Activated naive CD8-positive, alpha-beta T cell treated with anti-CD3 and anti-CD28 coated beads, Interleukin-2, amount 10 ng/mL, durations not matched to agents 7 days and 5 days (primary cell): ENCODE measurements around the gene HK2. TPM values are rescaled to one million over a fixed set of nuclear protein-coding genes. Genes with fewer than 3 reads are reported as not detected.
"Not testable (repeated sequence)": the region's sequence is repeated elsewhere in the genome, so short reads cannot be mapped to it uniquely, and the experiment has no call there.

ENCODE experiments used
- ATAC-seq: fragments of 150-1000 bp; cut with Tn5 transposase; one replicate; pipeline ENCODE4 v1.10.0; 2021; ENCODE audit warnings: low read depth, moderate library complexity
- POLR2A ChIA-PET: fragments of 350-600 bp; sonication (Branson Sonifier 250); formaldehyde crosslinking; loops from one replicate; lab custom pipeline; 2021; ENCODE audit warnings: antibody characterized with exemption; lab: Charles Lee
- DNase-seq: peaks from one replicate; pipeline ENCODE4 v3.0.0; 2021
- H3K27ac Mint-ChIP-seq: one replicate; pipeline ENCODE4 v1.8.0; 2022; ENCODE audit warnings: mild to moderate bottlenecking, mixed read lengths
- H3K27me3 Mint-ChIP-seq: one replicate; pipeline ENCODE4 v1.8.0; 2022; ENCODE audit warnings: mild to moderate bottlenecking, moderate library complexity, mixed read lengths
- H3K36me3 Mint-ChIP-seq: one replicate; pipeline ENCODE4 v1.8.0; 2021; ENCODE audit warnings: mild to moderate bottlenecking, mixed read lengths
- H3K4me1 Mint-ChIP-seq: one replicate; pipeline ENCODE4 v1.8.0; 2021; ENCODE audit warnings: mixed read lengths
- H3K4me3 Mint-ChIP-seq: one replicate; pipeline ENCODE4 v1.8.0; 2022; ENCODE audit warnings: mild to moderate bottlenecking, moderate library complexity, mixed read lengths
- H3K9me3 Mint-ChIP-seq: one replicate; pipeline ENCODE4 v1.8.0; 2021; ENCODE audit warnings: mixed read lengths
- total RNA-seq, 2 experiments: library from RNA; stranded (reverse); gene quantifications; one replicate each; pipeline ENCODE4 v1.2.3, GENCODE V29; 2021

HK2 gene
- total RNA-seq, 2 experiments from 2014 or later = 39.8 to 40.9 TPM

- H3K36me3 Mint-ChIP-seq = peaks cover 21% of the 10 kb centered on the region
- not testable (repeated sequence) for H3K27me3 Mint-ChIP-seq, H3K27ac Mint-ChIP-seq, H3K9me3 Mint-ChIP-seq, ATAC-seq, H3K4me3 Mint-ChIP-seq, DNase-seq
- POLR2A ChIA-PET = interaction anchor here (1.4 kb wide), 1 partner anchor 13 kb away, joined by 3 read pairs; no protein-coding TSS in a partner anchor
- peaks cover 21% of the 10 kb centered on the region for H3K4me1 Mint-ChIP-seq
These were observed 21.3 kb downstream of the HK2 start for GRCh38 chr2:74855114-74855707.

- Mint-ChIP-seq H3K4me1 (peaks cover 16% of the 10 kb centered on the region), H3K36me3 (peaks cover 19% of the 10 kb centered on the region), H3K27ac (no peak overlapping the region), H3K9me3 (no peaks in the 10 kb centered on the region), H3K4me3 (no peak overlapping the region), H3K27me3 (no peaks in the 10 kb centered on the region)
- POLR2A ChIA-PET = interaction anchor here (1.4 kb wide), 1 partner anchor 14 kb away, joined by 3 read pairs; no protein-coding TSS in a partner anchor
- ATAC-seq = no peak
- no peak for DNase-seq
These were observed 22.2 kb downstream of the HK2 start for GRCh38 chr2:74856004-74856578.

GRCh38 chr2:74856599-74856998 is 22.7 kb downstream of the HK2 start:
- Mint-ChIP-seq H3K4me3 (no peak overlapping the region), H3K27me3 (no peaks in the 10 kb centered on the region), H3K27ac (no peak overlapping the region), H3K36me3 (peaks cover 21% of the 10 kb centered on the region), H3K9me3 (no peaks in the 10 kb centered on the region), H3K4me1 (peaks cover 15% of the 10 kb centered on the region)
- no peak for DNase-seq
- ATAC-seq = no peak
- POLR2A ChIA-PET = no interaction called here

- no peak overlapping the region for H3K4me3 Mint-ChIP-seq
- H3K27me3 Mint-ChIP-seq = no peaks in the 10 kb centered on the region
- H3K4me1 Mint-ChIP-seq = peaks cover 15% of the 10 kb centered on the region
- H3K27ac Mint-ChIP-seq = no peak overlapping the region
- POLR2A ChIA-PET = no interaction called here
- DNase-seq (no peak), ATAC-seq (no peak)
- no peaks in the 10 kb centered on the region for H3K9me3 Mint-ChIP-seq
- peaks cover 26% of the 10 kb centered on the region for H3K36me3 Mint-ChIP-seq
These were observed 23.3 kb downstream of the HK2 start for GRCh38 chr2:74857215-74857614.

GRCh38 chr2:74857725-74858124 is 23.8 kb downstream of the HK2 start:
- no peaks in the 10 kb centered on the region for H3K9me3 Mint-ChIP-seq
- H3K27me3 Mint-ChIP-seq = no peaks in the 10 kb centered on the region
- no peak overlapping the region for H3K27ac Mint-ChIP-seq
- peaks cover 18% of the 10 kb centered on the region for H3K4me1 Mint-ChIP-seq
- no peak overlapping the region for H3K4me3 Mint-ChIP-seq
- DNase-seq (no peak), ATAC-seq (no peak)
- peaks cover 26% of the 10 kb centered on the region for H3K36me3 Mint-ChIP-seq
- POLR2A ChIA-PET = no interaction called here

GRCh38 chr2:74858281-74858680 is 24.4 kb downstream of the HK2 start:
- Mint-ChIP-seq H3K4me1 (peaks cover 16% of the 10 kb centered on the region), H3K4me3 (no peak overlapping the region), H3K27me3 (no peaks in the 10 kb centered on the region), H3K9me3 (no peaks in the 10 kb centered on the region), H3K27ac (peak overlapping the region; percentile 18), H3K36me3 (peaks cover 23% of the 10 kb centered on the region)
- no peak for ATAC-seq
- no peak for DNase-seq
- POLR2A ChIA-PET = no interaction called here

GRCh38 chr2:74860079-74860478 is 26.2 kb downstream of the HK2 start:
- peaks cover 18% of the 10 kb centered on the region for H3K4me1 Mint-ChIP-seq
- H3K36me3 Mint-ChIP-seq = peaks cover 18% of the 10 kb centered on the region
- POLR2A ChIA-PET = no interaction called here

GRCh38 chr2:74860521-74860920 is 26.6 kb downstream of the HK2 start:
- no peak overlapping the region for H3K4me3 Mint-ChIP-seq
- POLR2A ChIA-PET = no interaction called here
- H3K27me3 Mint-ChIP-seq = no peaks in the 10 kb centered on the region
- peaks cover 15% of the 10 kb centered on the region for H3K36me3 Mint-ChIP-seq
- no peak overlapping the region for H3K27ac Mint-ChIP-seq
- ATAC-seq (no peak), DNase-seq (no peak)
- H3K9me3 Mint-ChIP-seq = no peaks in the 10 kb centered on the region
- H3K4me1 Mint-ChIP-seq = peaks cover 17% of the 10 kb centered on the region

More at GRCh38 chr2:74860079-74860478, 26.2 kb downstream of the HK2 start:
- H3K9me3 Mint-ChIP-seq = no peaks in the 10 kb centered on the region
- H3K27me3 Mint-ChIP-seq = no peaks in the 10 kb centered on the region
- DNase-seq (no peak), ATAC-seq (no peak)
- H3K27ac Mint-ChIP-seq = no peak overlapping the region
- H3K4me3 Mint-ChIP-seq = no peak overlapping the region

GRCh38 chr2:74861531-74861930 is 27.6 kb downstream of the HK2 start:
- Mint-ChIP-seq H3K27me3 (no peaks in the 10 kb centered on the region), H3K4me1 (peaks cover 22% of the 10 kb centered on the region), H3K9me3 (no peaks in the 10 kb centered on the region), H3K4me3 (no peak overlapping the region), H3K36me3 (peaks cover 12% of the 10 kb centered on the region), H3K27ac (no peak overlapping the region)
- DNase-seq (no peak), ATAC-seq (no peak)
- POLR2A ChIA-PET = interaction anchor here (0.6 kb wide), 1 partner anchor 21 kb away, joined by 3 read pairs; no protein-coding TSS in a partner anchor

- no peak for DNase-seq
- Mint-ChIP-seq H3K27ac (no peak overlapping the region), H3K4me3 (no peak overlapping the region), H3K27me3 (no peaks in the 10 kb centered on the region), H3K36me3 (peaks cover 12% of the 10 kb centered on the region), H3K4me1 (peaks cover 22% of the 10 kb centered on the region), H3K9me3 (no peaks in the 10 kb centered on the region)
- POLR2A ChIA-PET = interaction anchor here (1.5 kb wide), 1 partner anchor 13 kb away, joined by 3 read pairs; no protein-coding TSS in a partner anchor
- ATAC-seq = no peak
These were observed 28.4 kb downstream of the HK2 start for GRCh38 chr2:74862020-74862964.

GRCh38 chr2:74863802-74864248 is 29.9 kb downstream of the HK2 start:
- DNase-seq (no peak), ATAC-seq (no peak)
- Mint-ChIP-seq H3K4me1 (peaks cover 31% of the 10 kb centered on the region), H3K27me3 (no peaks in the 10 kb centered on the region), H3K27ac (no peak overlapping the region), H3K4me3 (no peak overlapping the region), H3K36me3 (peaks cover 19% of the 10 kb centered on the region), H3K9me3 (no peaks in the 10 kb centered on the region)
- POLR2A ChIA-PET = no interaction called here

- Mint-ChIP-seq H3K27ac (no peak overlapping the region), H3K36me3 (peaks cover 20% of the 10 kb centered on the region), H3K4me1 (peaks cover 33% of the 10 kb centered on the region), H3K4me3 (no peak overlapping the region), H3K9me3 (no peaks in the 10 kb centered on the region), H3K27me3 (no peaks in the 10 kb centered on the region)
- ATAC-seq = no peak
- no peak for DNase-seq
- POLR2A ChIA-PET = no interaction called here
These were observed 31.1 kb downstream of the HK2 start for GRCh38 chr2:74864728-74865722.
